ENCODE measurements around the gene GARNL3. TPM values are rescaled to one million over a fixed set of nuclear protein-coding genes. Genes with fewer than 3 reads are reported as not detected.

GARNL3 gene
- total and polyA plus RNA-seq, 2 donors (not counting 1 experiment from before 2014, with no cell fraction given), result 1.5 to 12.6 TPM

GRCh38 chr9:127388856-127389238 lies 124.3 kb downstream of the GARNL3 start:
- CTCF ChIA-PET, result interaction anchor here (0.8 to 2.0 kb wide), 2 partner anchors 8 to 174 kb away, joined by 3 to 4 read pairs; partner anchors contain the start of gene SLC2A8
- Histone ChIP-seq H3K36me3 (replicated peaks in 1 of 2; ENCODE audit: control extremely low read depth in 1 of 2, control insufficient read depth in 1 of 2, extremely low read depth in 1 of 2, insufficient read depth in 2 of 2, low read length in 1 of 2) (no peaks in the 10 kb centered on the region), H3K27me3 (replicated peaks in 1 of 4; ENCODE audit: control extremely low read depth in 1 of 4, control insufficient read depth in 3 of 4, insufficient read depth in 4 of 4, low read length in 3 of 4) (peaks cover 0 to 26% (median 4%) of the 10 kb centered on the region in 4 experiments), H3K4me2 (replicated peaks; ENCODE audit: low read depth, low read length, poor library complexity, severe bottlenecking) (no peak overlapping the region), H3K27ac (ENCODE audit: low read length in 2 of 2) (no peak overlapping the region), H2AFZ (ENCODE audit: insufficient read depth, low read depth, low read length, poor library complexity, severe bottlenecking) (no peak overlapping the region), H4K20me1 (ENCODE audit: control insufficient read depth, insufficient read depth, low read length, poor library complexity, severe bottlenecking) (no peaks in the 10 kb centered on the region), H3K79me2 (ENCODE audit: control insufficient read depth, insufficient read depth, low read length) (no peaks in the 10 kb centered on the region), H3K4me1 (ENCODE audit: control insufficient read depth in 2 of 2, insufficient read depth in 2 of 2, low read length in 2 of 2) (peaks cover 0 to 2% of the 10 kb centered on the region in 2 donors), H3K9ac (ENCODE audit: low read length) (no peak overlapping the region), H3K9me3 (ENCODE audit: control extremely low read depth in 1 of 3, control insufficient read depth in 2 of 3, insufficient read depth in 1 of 3, low read length in 2 of 3) (no peaks in the 10 kb centered on the region), H3K4me3 (ENCODE audit: control extremely low read depth in 1 of 5, extremely low read depth in 1 of 5, insufficient read depth in 1 of 5, low read depth in 2 of 5, low read length in 4 of 5) (no peak overlapping the region)
- ATAC-seq (ENCODE audit: low read depth), result no peak
- Mint-ChIP-seq H3K27me3 (peaks cover 24% of the 10 kb centered on the region), H3K9me3 (ENCODE audit: insufficient read depth) (no peaks in the 10 kb centered on the region), H3K4me3 (no peak overlapping the region), H3K27ac (no peak overlapping the region), H3K4me1 (peaks cover 4% of the 10 kb centered on the region)
- no peak for DNase-seq
- POLR2A ChIA-PET, result no interaction called here
- WGBS (ENCODE audit: insufficient coverage), result 78% methylated on average over 6 of the region's 6 CpGs
- TF ChIP-seq CTCF (IDR thresholded peaks at IDR 0.05) (no peak), EZH2 (IDR thresholded peaks at IDR 0.05; ENCODE audit: borderline replicate concordance, insufficient read depth, low read depth, low read length, poor library complexity, severe bottlenecking) (no peak)
- intact Hi-C loops (cut with micrococcal nuclease), result no loop called here

- Histone ChIP-seq H3K4me2 (replicated peaks; ENCODE audit: low read depth, low read length, poor library complexity, severe bottlenecking) (no peak overlapping the region), H3K36me3 (replicated peaks in 1 of 2; ENCODE audit: control extremely low read depth in 1 of 2, control insufficient read depth in 1 of 2, extremely low read depth in 1 of 2, insufficient read depth in 2 of 2, low read length in 1 of 2) (no peaks in the 10 kb centered on the region), H3K9ac (ENCODE audit: low read length) (no peak overlapping the region), H4K20me1 (ENCODE audit: control insufficient read depth, insufficient read depth, low read length, poor library complexity, severe bottlenecking) (no peaks in the 10 kb centered on the region), H3K79me2 (ENCODE audit: control insufficient read depth, insufficient read depth, low read length) (no peaks in the 10 kb centered on the region), H3K27me3 (replicated peaks in 1 of 4; ENCODE audit: control extremely low read depth in 1 of 4, control insufficient read depth in 3 of 4, insufficient read depth in 4 of 4, low read length in 3 of 4) (peaks cover 0 to 26% (median 4%) of the 10 kb centered on the region in 4 experiments), H3K27ac (ENCODE audit: low read length in 2 of 2) (no peak overlapping the region), H3K4me3 (ENCODE audit: control extremely low read depth in 1 of 5, extremely low read depth in 1 of 5, insufficient read depth in 1 of 5, low read depth in 2 of 5, low read length in 4 of 5) (no peak overlapping the region), H3K4me1 (ENCODE audit: control insufficient read depth in 2 of 2, insufficient read depth in 2 of 2, low read length in 2 of 2) (peaks cover 0 to 2% of the 10 kb centered on the region in 2 donors), H3K9me3 (ENCODE audit: control extremely low read depth in 1 of 3, control insufficient read depth in 2 of 3, insufficient read depth in 1 of 3, low read length in 2 of 3) (no peaks in the 10 kb centered on the region), H2AFZ (ENCODE audit: insufficient read depth, low read depth, low read length, poor library complexity, severe bottlenecking) (no peak overlapping the region)
- 72% methylated on average over 3 of the region's 4 CpGs for WGBS (ENCODE audit: insufficient coverage)
- Mint-ChIP-seq H3K27ac (no peak overlapping the region), H3K9me3 (ENCODE audit: insufficient read depth) (no peaks in the 10 kb centered on the region), H3K27me3 (peaks cover 16% of the 10 kb centered on the region), H3K4me1 (peaks cover 4% of the 10 kb centered on the region), H3K4me3 (no peak overlapping the region)
- ATAC-seq (ENCODE audit: low read depth), result no peak
- TF ChIP-seq EZH2 (IDR thresholded peaks at IDR 0.05; ENCODE audit: borderline replicate concordance, insufficient read depth, low read depth, low read length, poor library complexity, severe bottlenecking) (no peak), CTCF (IDR thresholded peaks at IDR 0.05) (no peak)
- ChIA-PET POLR2A (no interaction called here), CTCF (interaction anchor here (0.8 kb wide), 1 partner anchor 175 kb away, joined by 3 read pairs; no protein-coding TSS in a partner anchor)
- no peak for DNase-seq
- intact Hi-C loops (cut with micrococcal nuclease), result no loop called here
Observed at GRCh38 chr9:127389381-127390247, 125.0 kb downstream of the GARNL3 start.
